Posterior vena cava (tissue), 2 donors: ENCODE data around the gene GLS. TPM values are rescaled to one million over a fixed set of nuclear protein-coding genes. Genes with fewer than 3 reads are reported as not detected.
"Not testable (repeated sequence)": the region's sequence is repeated elsewhere in the genome, so short reads cannot be mapped to it uniquely, and the experiment has no call there.

ENCODE experiments used
- DNase-seq: peaks from one replicate; pipeline ENCODE4 v3.0.0-alpha.2; 2020; ENCODE audit warnings: low spot score
- intact Hi-C, 2 donors: fragments of 100-400 bp; cut with DNase I; formaldehyde crosslinking; loops; one replicate each; pipeline versions ENCODE4 v1.14.1 to v1.14.2; 2022 to 2023
- total RNA-seq, 2 donors: library from RNA; stranded (reverse); fragmentation: NEBNext Ultra II Directional; extraction: Animal tissue kit (Norgen Biotek cat#: 25700); gene quantifications; one replicate each; pipeline ENCODE4 v1.2.1, GENCODE V29; 2021
- donor health status: DM: yes; HTN: yes; CAD: no.
- donor health status: DM: yes; HTN: yes; CAD: no.

GLS gene
- total RNA-seq, 2 donors from 2014 or later = 231 to 237 TPM

GRCh38 chr2:190853531-190854383 lies 26.9 kb upstream of the GLS start:
- DNase-seq = no peak
- intact Hi-C loops = no loop called here

DNA sequence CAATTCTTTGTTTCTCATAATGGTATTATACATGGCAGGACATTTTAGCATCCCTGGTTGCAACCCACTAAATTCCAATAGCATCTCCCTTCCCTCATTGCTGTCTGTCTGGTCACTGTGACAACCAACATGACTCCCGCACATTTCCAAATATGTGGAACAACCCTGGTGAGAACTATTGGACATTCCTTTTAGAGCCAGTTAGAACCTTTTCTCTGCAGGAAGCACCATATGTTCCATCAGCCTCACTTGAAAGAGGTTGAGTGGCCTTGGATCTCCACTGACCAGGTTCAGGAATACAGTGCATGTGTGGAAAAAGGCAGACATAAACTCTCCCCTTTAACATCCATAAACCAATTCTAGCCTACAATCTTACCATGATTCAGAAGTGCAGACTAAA lies 25.9 kb upstream of the GLS start:
- intact Hi-C loops = no loop called here
- no peak for DNase-seq

- intact Hi-C loops = no loop called here
- no peak for DNase-seq
These were observed 25.4 kb upstream of the GLS start for GRCh38 chr2:190855245-190855644.

DNA sequence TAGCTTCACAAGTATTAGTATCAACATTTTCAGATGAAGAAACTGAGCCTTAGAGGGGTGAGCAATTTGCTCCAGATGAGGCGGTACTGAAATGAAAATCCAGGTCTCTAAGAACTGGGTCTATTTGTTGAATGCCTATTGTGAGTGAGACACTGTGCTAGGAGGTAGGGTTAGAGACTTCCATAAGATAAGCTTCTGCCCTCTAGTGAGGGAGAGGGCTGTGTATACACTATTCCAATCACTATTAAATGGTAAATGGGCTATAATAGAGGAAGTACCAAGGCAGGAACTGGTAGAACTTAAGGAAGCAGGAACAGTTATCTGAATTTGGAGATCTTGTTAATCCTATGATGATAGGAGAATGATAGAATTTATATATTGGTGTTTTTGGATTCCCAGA lies 23.6 kb upstream of the GLS start:
- intact Hi-C loops = no loop called here

GRCh38 chr2:190858817-190859216 lies 21.8 kb upstream of the GLS start:
- intact Hi-C loops = no loop called here
- no peak for DNase-seq

More for the DNA sequence above, 23.6 kb upstream of the GLS start:
- no peak for DNase-seq

GRCh38 chr2:190859347-190860297 lies 21.0 kb upstream of the GLS start:
- no peak for DNase-seq
- intact Hi-C loops = no loop called here

- intact Hi-C loops = no loop called here
- DNase-seq = no peak
These were observed 19.5 kb upstream of the GLS start for GRCh38 chr2:190860985-190861680.

DNA sequence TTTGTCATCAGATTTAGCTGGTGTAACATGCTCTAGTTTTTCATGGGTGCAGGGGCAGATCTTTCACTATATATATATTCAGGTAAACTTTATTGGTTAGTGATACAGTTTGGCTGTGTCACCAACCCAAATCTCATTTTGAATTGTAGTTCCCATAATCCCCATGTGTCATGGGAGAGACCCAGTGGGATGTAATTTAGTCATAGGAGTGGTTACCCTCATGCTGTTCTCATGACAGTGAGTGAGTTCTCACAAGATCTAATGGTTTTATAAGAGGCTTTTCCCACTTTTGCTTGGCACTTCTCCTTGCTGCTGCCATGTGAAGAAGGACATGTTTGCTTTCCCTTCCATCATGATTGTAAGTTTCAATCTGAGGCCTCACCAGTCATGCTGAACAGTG lies 18.5 kb upstream of the GLS start:
- intact Hi-C loops, DNase-seq: not testable (repeated sequence)

DNA sequence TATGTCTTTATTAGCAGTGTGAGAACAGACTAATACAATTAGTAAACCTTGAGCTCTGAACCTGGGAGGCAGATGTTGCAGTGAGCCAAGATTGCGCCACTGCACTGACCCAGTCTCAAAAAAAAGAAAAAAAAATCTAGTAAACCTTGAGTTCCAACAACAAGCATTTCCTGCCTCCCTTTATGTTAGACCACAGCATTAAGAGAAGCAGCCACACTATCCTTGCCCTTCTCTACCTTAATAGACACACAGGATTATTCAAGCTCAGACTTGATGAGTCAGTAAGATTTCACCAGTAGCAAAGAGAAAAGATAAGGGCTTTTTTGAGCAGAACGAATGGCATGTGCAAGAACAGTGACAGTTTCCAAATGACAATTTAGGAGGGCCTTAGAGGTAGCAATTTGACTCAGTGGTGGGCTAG lies 18.0 kb upstream of the GLS start:
- DNase-seq = no peak

GRCh38 chr2:190863946-190864345 lies 16.7 kb upstream of the GLS start:
- DNase-seq = no peak
- intact Hi-C loops = no loop called here

More for the DNA sequence above, 18.0 kb upstream of the GLS start:
- intact Hi-C loops = no loop called here

DNA sequence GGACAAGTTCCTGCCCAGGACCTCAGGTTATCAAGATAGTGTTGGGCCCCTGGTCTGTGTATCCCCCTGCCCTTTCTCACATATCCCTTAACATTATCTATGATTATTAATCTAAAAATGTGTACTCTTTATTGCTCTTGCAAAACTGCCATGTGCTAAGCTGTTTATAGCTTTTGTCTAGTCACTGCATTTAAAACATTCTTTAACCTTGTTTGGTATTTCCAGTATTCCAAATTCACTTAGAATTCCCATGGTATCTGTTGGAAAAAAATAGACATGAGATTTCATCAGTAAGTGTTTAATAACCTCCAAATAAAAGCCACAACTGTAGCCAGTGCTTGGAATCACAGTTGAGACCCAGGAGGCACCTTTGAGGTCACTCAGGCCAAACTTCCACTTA lies 16.2 kb upstream of the GLS start:
- intact Hi-C loops = no loop called here
- no peak for DNase-seq

GRCh38 chr2:190867212-190867611 lies 13.4 kb upstream of the GLS start:
- intact Hi-C loops = no loop called here
- DNase-seq = no peak

DNA sequence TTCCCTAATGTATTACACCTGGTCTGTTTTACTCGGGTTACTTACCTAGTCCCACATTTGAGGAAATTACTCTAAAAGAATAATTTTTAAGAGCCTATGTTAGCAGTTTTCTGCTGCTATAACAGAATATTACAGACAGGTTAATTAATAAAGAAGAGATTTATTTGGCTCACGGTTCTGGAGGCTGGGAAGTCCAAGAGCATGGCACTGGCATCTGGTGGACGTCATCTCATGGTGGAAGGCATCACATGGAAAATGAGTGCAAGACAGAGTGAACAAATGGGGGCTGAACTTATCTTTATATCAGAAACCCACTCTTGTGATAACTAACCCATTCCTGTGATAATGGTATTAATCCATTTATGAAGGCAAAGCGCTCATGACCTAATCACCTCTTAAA lies 12.8 kb upstream of the GLS start:
- intact Hi-C loops = no loop called here
- no peak for DNase-seq

DNA sequence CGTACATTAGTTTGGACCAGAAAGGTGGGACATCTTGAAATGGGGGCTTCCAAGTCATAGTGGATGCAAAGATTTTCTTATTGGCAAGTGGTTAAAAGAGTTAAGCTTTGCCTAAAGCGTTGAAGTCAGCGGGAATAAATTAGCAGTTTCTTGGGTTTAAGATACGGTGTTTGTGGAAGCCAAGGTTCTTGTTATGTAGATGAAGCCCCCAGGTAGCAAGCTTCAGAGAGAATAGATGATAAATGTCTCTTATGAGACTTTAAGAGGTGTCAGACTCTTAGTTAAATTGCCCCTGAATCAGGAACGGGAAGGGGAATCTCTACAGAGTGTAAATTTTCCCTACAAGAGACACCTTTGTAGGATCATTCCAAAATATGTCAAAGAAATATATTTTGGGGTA lies 10.9 kb upstream of the GLS start:
- DNase-seq = no peak
- intact Hi-C loops = no loop called here

DNA sequence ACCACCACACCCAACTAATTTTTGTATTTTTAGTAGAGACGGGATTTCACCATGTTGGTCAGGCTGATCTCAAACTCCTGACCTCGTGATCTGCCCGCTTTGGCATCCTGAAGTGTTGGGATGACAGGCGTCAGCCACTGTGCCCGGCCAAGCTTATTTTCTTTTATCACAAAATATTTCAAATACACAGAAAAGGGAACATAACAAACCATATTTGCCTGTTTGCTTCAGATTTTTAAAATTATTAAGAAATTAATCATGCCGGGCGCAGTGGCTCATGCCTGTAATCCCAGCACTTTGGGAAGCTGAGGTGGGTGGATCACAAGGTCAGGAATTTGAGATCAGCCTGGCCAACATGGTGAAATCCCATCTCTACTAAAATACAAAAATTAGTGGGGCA lies 7.2 kb upstream of the GLS start:
- DNase-seq, intact Hi-C loops: not testable (repeated sequence)

GRCh38 chr2:190875891-190876290 lies 4.7 kb upstream of the GLS start:
- no peak for DNase-seq
- intact Hi-C loops = no loop called here

DNA sequence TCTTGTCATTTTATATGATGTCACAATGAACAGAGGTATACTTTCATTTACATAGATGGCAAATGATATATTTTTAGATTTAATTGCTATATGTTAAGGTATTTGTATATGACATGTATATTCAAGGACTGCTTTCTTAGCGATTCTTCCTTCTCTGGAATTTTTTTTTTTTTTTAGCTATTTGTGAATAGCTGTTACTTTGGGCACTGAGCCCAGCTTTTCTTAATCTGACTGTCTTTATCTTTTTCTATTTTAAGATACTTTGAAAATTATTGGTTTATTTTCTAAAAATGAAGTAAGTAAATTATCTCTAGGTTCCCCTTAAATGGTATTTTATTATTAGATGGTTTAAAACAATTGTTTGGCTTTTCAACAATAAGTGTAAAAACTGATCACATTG lies 4.0 kb upstream of the GLS start:
- no peak for DNase-seq
- intact Hi-C loops = no loop called here

- intact Hi-C loops = no loop called here
- DNase-seq = no peak
These were observed 3.2 kb upstream of the GLS start for GRCh38 chr2:190877436-190877835.

GRCh38 chr2:190879474-190880377 lies 895 bp upstream of the GLS start:
- intact Hi-C loops = no loop called here
- DNase-seq = no peak
